IMR-90 (cell line): ENCODE results near the gene AKR1D1. TPM values are rescaled to one million over a fixed set of nuclear protein-coding genes. Genes with fewer than 3 reads are reported as not detected.

Experiments
- ATAC-seq: fragments of 200-7000 bp; cut with Tn5 transposase; 2 replicates; pipeline ENCODE4 v1.9.1; 2020; ENCODE audit warnings: low read depth, mild to moderate bottlenecking, moderate library complexity
- BruUV-seq: library from RNA; stranded (reverse); fragments of 400-500 nt; replicated peaks from 2 replicates; lab custom pipeline; 2021; lab: Mats Ljungman, UMichigan
- CTCF ChIA-PET: fragments of 300-600 bp; formaldehyde crosslinking; extraction: SDS; loops from one replicate; lab custom pipeline; 2021; ENCODE audit warnings: antibody characterized with exemption; lab: Yijun Ruan, JAX
- POLR2A ChIA-PET: fragments of 300-600 bp; sonication (Branson Sonifier 250); formaldehyde crosslinking; loops from one replicate; lab custom pipeline; 2022; ENCODE audit warnings: antibody characterized with exemption; ENCODE audit not compliant: unreplicated experiment; lab: Charles Lee
- DNase-seq: peaks from one replicate; pipeline ENCODE4 v3.0.0; 2013
- H2AFZ ChIP-seq: replicated peaks from 2 replicates; pipeline ENCODE3; 2013; ENCODE audit warnings: low read length, mild to moderate bottlenecking; ENCODE audit not compliant: poor library complexity
- H2AK5ac ChIP-seq: 2 replicates; pipeline ENCODE4 v1.6.1; 2013; ENCODE audit warnings: low read depth, low read length, inconsistent platforms
- H2AK9ac ChIP-seq: replicated peaks from 2 replicates; pipeline ENCODE3; 2013; ENCODE audit warnings: mild to moderate bottlenecking, low read depth, low read length, moderate library complexity; ENCODE audit not compliant: poor library complexity
- H2BK120ac ChIP-seq: 2 replicates; pipeline ENCODE4 v1.6.1; 2013; ENCODE audit warnings: low read depth, low read length, inconsistent platforms
- H2BK15ac ChIP-seq: 3 replicates; pipeline ENCODE4 v1.6.1; 2013; ENCODE audit warnings: low read depth, low read length, inconsistent platforms
- H2BK20ac ChIP-seq: 2 replicates; pipeline ENCODE4 v1.6.1; 2013; ENCODE audit warnings: low read depth, mild to moderate bottlenecking, inconsistent platforms, low read length, moderate library complexity
- H2BK5ac ChIP-seq: 2 replicates; pipeline ENCODE4 v1.6.1; 2013; ENCODE audit warnings: mild to moderate bottlenecking, low read depth, low read length, inconsistent platforms; ENCODE audit not compliant: poor library complexity, severe bottlenecking
- H3K14ac ChIP-seq: replicated peaks from 2 replicates; pipeline ENCODE4 v1.6.1; 2013; ENCODE audit warnings: low read depth, low read length, inconsistent platforms
- H3K18ac ChIP-seq: 2 replicates; pipeline ENCODE4 v1.6.1; 2013; ENCODE audit warnings: low read depth, low read length, control low read depth
- H3K23ac ChIP-seq: 2 replicates; pipeline ENCODE4 v1.6.1; 2013; ENCODE audit warnings: low read depth, low read length, inconsistent platforms
- H3K27ac ChIP-seq: 2 replicates; pipeline ENCODE4 v1.5.1; 2013; ENCODE audit warnings: mild to moderate bottlenecking, control low read depth, low read length; ENCODE audit not compliant: insufficient read depth
- H3K27me3 ChIP-seq: 2 replicates; pipeline ENCODE4 v1.6.1; 2013; ENCODE audit warnings: low read length; ENCODE audit not compliant: control insufficient read depth, insufficient read depth
- H3K36me3 ChIP-seq: 2 replicates; pipeline ENCODE4 v1.6.1; 2013; ENCODE audit warnings: low read length, mixed read lengths; ENCODE audit not compliant: control insufficient read depth, insufficient read depth
- H3K4ac ChIP-seq: 2 replicates; pipeline ENCODE4 v1.6.1; 2013; ENCODE audit warnings: low read depth, low read length, inconsistent platforms
- H3K4me1 ChIP-seq: 2 replicates; pipeline ENCODE4 v1.6.1; 2013; ENCODE audit warnings: low read length, mixed read lengths; ENCODE audit not compliant: control insufficient read depth, insufficient read depth
- H3K4me2 ChIP-seq: 2 replicates; pipeline ENCODE4 v1.6.1; 2013; ENCODE audit warnings: low read depth, mild to moderate bottlenecking, control low read depth, low read length, moderate library complexity
- H3K4me3 ChIP-seq: 2 replicates; pipeline ENCODE4 v1.5.1; 2013; ENCODE audit warnings: low read depth, mild to moderate bottlenecking, control low read depth, low read length, moderate library complexity; ENCODE audit not compliant: insufficient read depth
- H3K56ac ChIP-seq: 2 replicates; pipeline ENCODE4 v1.6.1; 2013; ENCODE audit warnings: low read length, inconsistent platforms; ENCODE audit not compliant: insufficient read depth; ENCODE audit errors: extremely low read depth
- H3K79me1 ChIP-seq, 2 experiments: 2 replicates each; pipeline ENCODE4 v1.6.1; 2013; ENCODE audit warnings: low read length in 2 of 2, inconsistent platforms in 1 of 2, low read depth in 1 of 2
- H3K9ac ChIP-seq: 2 replicates; pipeline ENCODE4 v1.6.1; 2013; ENCODE audit warnings: low read depth, low read length, control low read depth
- H3K9me1 ChIP-seq: 2 replicates; pipeline ENCODE4 v1.6.1; 2013; ENCODE audit warnings: low read length, inconsistent platforms; ENCODE audit not compliant: insufficient read depth
- H3K9me3 ChIP-seq: 2 replicates; pipeline ENCODE4 v1.6.1; 2013; ENCODE audit warnings: low read length; ENCODE audit not compliant: control insufficient read depth, insufficient read depth
- H4K20me1 ChIP-seq: 2 replicates; pipeline ENCODE4 v1.6.1; 2013; ENCODE audit warnings: low read length, inconsistent platforms; ENCODE audit not compliant: insufficient read depth
- H4K5ac ChIP-seq: 2 replicates; pipeline ENCODE4 v1.6.1; 2013; ENCODE audit warnings: mild to moderate bottlenecking, low read depth, low read length, control low read depth
- H4K8ac ChIP-seq, 2 experiments: 2 replicates each; pipeline ENCODE4 v1.6.1; 2013; ENCODE audit warnings: low read depth in 2 of 2, low read length in 2 of 2, control low read depth in 1 of 2, inconsistent platforms in 1 of 2
- H4K91ac ChIP-seq: 2 replicates; pipeline ENCODE4 v1.6.1; 2013; ENCODE audit warnings: low read depth, low read length, inconsistent platforms; ENCODE audit not compliant: insufficient read depth
- BHLHE40 ChIP-seq: fragments of 150-350 bp; IDR thresholded peaks from 2 replicates; pipeline ENCODE4 v1.6.1; 2016; ENCODE audit warnings: mild to moderate bottlenecking, low read depth, low read length
- CEBPB ChIP-seq: IDR thresholded peaks from 2 replicates; pipeline ENCODE4 v1.6.1; 2012; ENCODE audit warnings: low read depth, low read length, improper control_type of control experiment
- CHD1 ChIP-seq: IDR thresholded peaks from 2 replicates; pipeline ENCODE4 v1.6.1; 2012; ENCODE audit warnings: low read depth, low read length, improper control_type of control experiment
- FOS ChIP-seq: fragments of 150-350 bp; IDR thresholded peaks from 2 replicates; pipeline ENCODE4 v1.6.1; 2016; ENCODE audit warnings: low read depth, low read length
- MAFK ChIP-seq: IDR thresholded peaks from 2 replicates; pipeline ENCODE4 v1.6.1; 2012; ENCODE audit warnings: low read depth, low read length, improper control_type of control experiment
- MAZ ChIP-seq: IDR thresholded peaks from 2 replicates; pipeline ENCODE4 v1.6.1; 2012; ENCODE audit warnings: low read depth, mild to moderate bottlenecking, low read length, improper control_type of control experiment, moderate library complexity, borderline replicate concordance
- MXI1 ChIP-seq: IDR thresholded peaks from 2 replicates; pipeline ENCODE4 v1.6.1; 2012; ENCODE audit warnings: low read depth, mild to moderate bottlenecking, low read length, moderate library complexity, borderline replicate concordance
- NFE2L2 ChIP-seq: fragments of 150-350 bp; IDR thresholded peaks from 2 replicates; pipeline ENCODE4 v1.6.1; 2016; ENCODE audit warnings: low read depth, mild to moderate bottlenecking, low read length
- POLR2A ChIP-seq: IDR thresholded peaks from 2 replicates; pipeline ENCODE4 v1.6.1; 2012; ENCODE audit warnings: mild to moderate bottlenecking, low read depth, low read length
- RAD21 ChIP-seq: IDR thresholded peaks from 2 replicates; pipeline ENCODE4 v1.6.1; 2012; ENCODE audit warnings: low read length, improper control_type of control experiment
- RCOR1 ChIP-seq: IDR thresholded peaks from 2 replicates; pipeline ENCODE4 v1.6.1; 2012; ENCODE audit warnings: mild to moderate bottlenecking, low read length, improper control_type of control experiment; ENCODE audit not compliant: insufficient replicate concordance
- RFX5 ChIP-seq: IDR thresholded peaks from 2 replicates; pipeline ENCODE4 v1.8.0; 2012; ENCODE audit warnings: low read depth, mild to moderate bottlenecking, low read length, moderate library complexity
- SMC3 ChIP-seq: fragments of 150-350 bp; IDR thresholded peaks from 2 replicates; pipeline ENCODE4 v1.6.1; 2016; ENCODE audit warnings: low read depth, mild to moderate bottlenecking, antibody characterized with exemption, low read length, moderate library complexity
- WGBS, 2 experiments: methylation state at CpG; one replicate each; pipeline versions ENCODE4 v1.1.5 to v1.1.7; 2013; ENCODE audit warnings: missing lambda C conversion rate in 2 of 2; ENCODE audit not compliant: insufficient read length in 1 of 2; ENCODE audit errors: extremely low coverage in 2 of 2; 5-methylcytosine and 5-hydroxymethylcytosine counted together
- dilution Hi-C: fragments of 300-500 bp; cut with HindIII; formaldehyde crosslinking; loops from one replicate; pipeline ENCODE4 v1.14.3; 2018; ENCODE audit warnings: low sequenced_read_pairs; ENCODE audit not compliant: unreplicated experiment
- in situ Hi-C: fragments of 300-500 bp; cut with MboI; formaldehyde crosslinking; loops from 3 replicates; pipeline ENCODE4 v1.14.3; 2019; ENCODE audit warnings: low sequenced_read_pairs, inconsistent platforms, mixed read lengths
- intact Hi-C: fragments of 100-400 bp; cut with micrococcal nuclease; formaldehyde crosslinking; loops from 2 replicates; pipeline ENCODE4 v1.10.0; 2022
- polyA plus RNA-seq, 3 experiments: library from polyadenylated mRNA; depleted of rRNA; stranded (reverse); fragments of >200 nt; gene quantifications; 2 replicates each; pipeline ENCODE4 v1.2.3, GENCODE V29; 2012; ENCODE audit warnings: low replicate concordance in 1 of 3
- total RNA-seq: library from RNA; depleted of rRNA; stranded (reverse); fragments of >200 nt; gene quantifications from 2 replicates; pipeline ENCODE4 v1.2.3, GENCODE V29; 2012
- TF ChIP-seq, protein P1 (sequence below): fragments of 150-350 bp; IDR thresholded peaks from 2 replicates; pipeline ENCODE4 v1.6.1; 2016; ENCODE audit warnings: low read depth, mild to moderate bottlenecking, low read length, moderate library complexity, borderline replicate concordance

AKR1D1 gene
- total and polyA plus RNA-seq, 2 of the 4 experiments (the other 2 are of a cell fraction), result not detected

DNA sequence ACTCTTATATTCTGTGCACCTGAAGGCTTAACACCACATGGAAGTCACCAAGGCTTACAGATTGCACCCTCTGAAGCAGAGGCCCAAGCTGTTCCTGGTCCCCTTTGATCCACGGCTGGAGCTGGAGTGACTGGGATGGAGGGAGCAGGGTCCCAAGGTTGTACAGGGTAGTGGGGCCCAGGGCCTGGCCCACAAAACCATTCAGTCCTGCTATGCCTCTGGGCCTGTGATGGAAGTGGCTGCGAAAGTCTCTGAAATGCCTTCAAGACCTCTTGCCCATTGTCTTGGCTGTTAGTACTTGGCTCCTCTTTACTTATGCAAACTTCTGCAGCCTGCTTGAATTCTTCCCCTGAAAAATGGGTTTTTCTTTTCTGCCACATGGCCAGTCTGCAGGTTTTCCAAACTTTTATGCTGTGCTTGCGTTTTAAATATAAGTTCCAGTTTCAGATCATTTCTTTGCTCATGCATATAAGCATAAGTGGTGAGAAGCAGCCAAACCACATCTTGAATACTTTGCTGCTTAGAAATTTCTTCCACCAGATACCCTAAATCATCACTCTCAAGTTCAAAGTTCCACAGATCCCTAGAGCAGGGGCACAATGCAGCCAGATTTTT, 53.4 kb downstream of the AKR1D1 start:
- Histone ChIP-seq H3K36me3 (no peaks in the 10 kb centered on the region), H2BK120ac (no peak overlapping the region), H3K27me3 (no peaks in the 10 kb centered on the region), H3K9me1 (no peaks in the 10 kb centered on the region), H2AFZ (no peak overlapping the region), H2BK20ac (no peak overlapping the region), H2BK5ac (no peak overlapping the region), H2AK9ac (no peak overlapping the region), H3K4me1 (no peaks in the 10 kb centered on the region), H3K4me3 (no peak overlapping the region), H3K23ac (no peak overlapping the region), H4K5ac (no peak overlapping the region), H3K27ac (no peak overlapping the region), H2AK5ac (no peak overlapping the region), H3K56ac (no peak overlapping the region), H3K9ac (no peak overlapping the region), H4K91ac (no peak overlapping the region), H3K4ac (no peak overlapping the region), H3K4me2 (no peak overlapping the region), H3K14ac (no peak overlapping the region), H3K18ac (no peak overlapping the region), H3K79me1 (no peaks in the 10 kb centered on the region), H4K8ac (no peak overlapping the region), H4K20me1 (no peaks in the 10 kb centered on the region), H3K9me3 (no peaks in the 10 kb centered on the region), H2BK15ac (no peak overlapping the region)
- intact Hi-C loops (no loop called here), in situ Hi-C loops (no loop called here), dilution Hi-C loops (no loop called here)
- 100% methylated on average over 1 of the region's 3 CpGs; no CpG with 5 or more reads in 1 of the 2 experiments for WGBS, 2 experiments
- CTCF ChIA-PET, result no interaction called here
- POLR2A ChIA-PET, result no interaction called here
- no TSS peak for BruUV-seq
- DNase-seq, result no peak
- ATAC-seq, result no peak
- no peak for TF ChIP-seq POLR2A
- TF ChIP-seq, protein P1, sequence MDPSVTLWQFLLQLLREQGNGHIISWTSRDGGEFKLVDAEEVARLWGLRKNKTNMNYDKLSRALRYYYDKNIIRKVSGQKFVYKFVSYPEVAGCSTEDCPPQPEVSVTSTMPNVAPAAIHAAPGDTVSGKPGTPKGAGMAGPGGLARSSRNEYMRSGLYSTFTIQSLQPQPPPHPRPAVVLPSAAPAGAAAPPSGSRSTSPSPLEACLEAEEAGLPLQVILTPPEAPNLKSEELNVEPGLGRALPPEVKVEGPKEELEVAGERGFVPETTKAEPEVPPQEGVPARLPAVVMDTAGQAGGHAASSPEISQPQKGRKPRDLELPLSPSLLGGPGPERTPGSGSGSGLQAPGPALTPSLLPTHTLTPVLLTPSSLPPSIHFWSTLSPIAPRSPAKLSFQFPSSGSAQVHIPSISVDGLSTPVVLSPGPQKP, result no peak
- no peak for TF ChIP-seq MAFK
- no peak for TF ChIP-seq RCOR1
- TF ChIP-seq RFX5, result no peak
- TF ChIP-seq MAZ, result no peak
- no peak for TF ChIP-seq SMC3
- TF ChIP-seq CEBPB, result no peak
- no peak for TF ChIP-seq MXI1
- no peak for TF ChIP-seq RAD21
- TF ChIP-seq NFE2L2, result no peak
- no peak for TF ChIP-seq FOS
- TF ChIP-seq CHD1, result no peak
- TF ChIP-seq BHLHE40, result no peak
